H1 (cell line): Measurements from ENCODE around the gene NPTX1. TPM values are rescaled to one million over a fixed set of nuclear protein-coding genes. Genes with fewer than 3 reads are reported as not detected.
A peak's percentile ranks its signal among the peaks of the same experiment; 100 is the strongest.

Source experiments
- CTCF ChIA-PET: fragments of 300-600 bp; sonication (Branson Sonifier 250); formaldehyde crosslinking; loops from one replicate; lab custom pipeline; 2021; ENCODE audit not compliant: partially characterized antibody; lab: Charles Lee
- POLR2A ChIA-PET: fragments of 300-600 bp; sonication (Branson Sonifier 250); formaldehyde crosslinking; loops from one replicate; lab custom pipeline; 2021; ENCODE audit warnings: inconsistent platforms; ENCODE audit not compliant: partially characterized antibody; lab: Charles Lee
- DNase-seq, 2 experiments: peaks; one replicate each; pipeline versions ENCODE4 v3.0.0 to v3.0.0-alpha.2; 2010 to 2022; ENCODE audit warnings: low spot score in 2 of 2, low read depth in 1 of 2, mixed read lengths in 1 of 2
- FAIRE-seq: peaks from 2 replicates; lab custom pipeline; 2011; peaks lifted over from hg19 to GRCh38; lab: Jason Lieb, UNC
- H2AFZ ChIP-seq: 2 replicates; pipeline ENCODE4 v1.8.1; 2012; ENCODE audit warnings: low read length, inconsistent platforms
- H2AK5ac ChIP-seq: 2 replicates; pipeline ENCODE4 v1.6.1; 2013; ENCODE audit warnings: low read depth, low read length
- H2BK120ac ChIP-seq: replicated peaks from 2 replicates; pipeline ENCODE3; 2013; ENCODE audit warnings: low read depth, low read length, inconsistent platforms
- H2BK12ac ChIP-seq: 2 replicates; pipeline ENCODE4 v1.6.1; 2013; ENCODE audit warnings: low read depth, low read length
- H2BK15ac ChIP-seq: 2 replicates; pipeline ENCODE4 v1.6.1; 2013; ENCODE audit warnings: low read length
- H2BK20ac ChIP-seq: 2 replicates; pipeline ENCODE4 v1.6.1; 2013; ENCODE audit warnings: low read length
- H2BK5ac ChIP-seq: 2 replicates; pipeline ENCODE4 v1.6.1; 2013; ENCODE audit warnings: low read depth, low read length
- H3K14ac ChIP-seq: 2 replicates; pipeline ENCODE4 v1.6.1; 2013; ENCODE audit warnings: inconsistent platforms; ENCODE audit not compliant: insufficient read length
- H3K18ac ChIP-seq: 2 replicates; pipeline ENCODE4 v1.6.1; 2013; ENCODE audit warnings: low read length; ENCODE audit errors: extremely low read depth
- H3K23ac ChIP-seq: 2 replicates; pipeline ENCODE4 v1.6.1; 2013; ENCODE audit warnings: inconsistent platforms; ENCODE audit not compliant: insufficient read length
- H3K23me2 ChIP-seq: 2 replicates; pipeline ENCODE4 v1.6.1; 2013; ENCODE audit warnings: low read depth, low read length
- H3K27ac ChIP-seq: 2 replicates; pipeline ENCODE4 v1.6.1; 2011; ENCODE audit warnings: low read depth, low read length, inconsistent platforms
- H3K27me3 ChIP-seq, 4 experiments: replicated peaks in 1 of 4; 1 replicate in 1 of 4; 2 replicates in 3 of 4; pipeline versions ENCODE4 v1.6.1 to v1.8.1; 2011 to 2013; ENCODE audit warnings: low read length in 3 of 4, mild to moderate bottlenecking in 3 of 4, inconsistent platforms in 2 of 4, mixed read lengths in 2 of 4, moderate library complexity in 1 of 4; ENCODE audit not compliant: control insufficient read depth in 3 of 4, insufficient read depth in 3 of 4; ENCODE audit errors: extremely low read depth in 1 of 4
- H3K36me3 ChIP-seq, 4 experiments: 2 replicates each; pipeline versions ENCODE4 v1.6.1 to v1.8.1; 2011 to 2013; ENCODE audit warnings: mild to moderate bottlenecking in 4 of 4, low read length in 3 of 4, moderate library complexity in 2 of 4, control low read depth in 1 of 4, inconsistent platforms in 1 of 4; ENCODE audit not compliant: insufficient read depth in 4 of 4, control insufficient read depth in 2 of 4
- H3K4ac ChIP-seq: replicated peaks from 2 replicates; pipeline ENCODE3; 2013; ENCODE audit warnings: low read length, low read depth, mixed read lengths, inconsistent platforms; ENCODE audit not compliant: insufficient read length
- H3K4me1 ChIP-seq, 4 experiments: replicated peaks in 1 of 4; 1 replicate in 1 of 4; 2 replicates in 3 of 4; pipeline versions ENCODE4 v1.6.1 to v1.8.1; 2011 to 2013; ENCODE audit warnings: low read length in 3 of 4, inconsistent platforms in 2 of 4, mixed read lengths in 1 of 4; ENCODE audit not compliant: insufficient read depth in 4 of 4, control insufficient read depth in 3 of 4
- H3K4me2 ChIP-seq, 2 experiments: 2 replicates each; pipeline versions ENCODE4 v1.6.1 to v1.8.1; 2011 to 2013; ENCODE audit warnings: low read depth in 2 of 2, low read length in 2 of 2, control low read depth in 1 of 2, inconsistent platforms in 1 of 2, mild to moderate bottlenecking in 1 of 2; ENCODE audit not compliant: insufficient read depth in 1 of 2
- H3K4me3 ChIP-seq, 4 experiments: fragments of 200-600, 300-600 bp in 1 of 4; sonication (generic), shearing (Covaris generic), sonication (Bioruptor Twin) in 1 of 4; 2 replicates each; pipeline versions ENCODE4 v1.5.1 to v1.8.1; 2011 to 2016; ENCODE audit warnings: low read length in 4 of 4, low read depth in 3 of 4, control low read depth in 2 of 4, inconsistent platforms in 2 of 4, mild to moderate bottlenecking in 2 of 4, mixed read lengths in 1 of 4, moderate library complexity in 1 of 4; ENCODE audit not compliant: insufficient read depth in 2 of 4; ENCODE audit errors: extremely low read depth in 1 of 4
- H3K56ac ChIP-seq: replicated peaks from 2 replicates; pipeline ENCODE3; 2013; ENCODE audit warnings: low read depth, mild to moderate bottlenecking, mixed read lengths, low read length, inconsistent platforms; ENCODE audit not compliant: insufficient read length
- H3K79me1 ChIP-seq: 2 replicates; pipeline ENCODE4 v1.6.1; 2013; ENCODE audit warnings: low read depth, low read length, control low read depth
- H3K79me2 ChIP-seq, 2 experiments: 2 replicates each; pipeline versions ENCODE4 v1.6.1 to v1.8.1; 2012 to 2013; ENCODE audit warnings: low read length in 2 of 2, mild to moderate bottlenecking in 2 of 2, inconsistent platforms in 1 of 2; ENCODE audit not compliant: insufficient read depth in 2 of 2, control insufficient read depth in 1 of 2
- H3K9ac ChIP-seq, 4 experiments: replicated peaks in 1 of 4; 1 replicate in 1 of 4; 2 replicates in 3 of 4; pipeline versions ENCODE4 v1.6.1 to v1.8.1; 2011 to 2013; ENCODE audit warnings: low read depth in 3 of 4, low read length in 3 of 4, control low read depth in 2 of 4, mild to moderate bottlenecking in 2 of 4, moderate library complexity in 2 of 4, inconsistent platforms in 1 of 4; ENCODE audit errors: extremely low read depth in 1 of 4
- H3K9me3 ChIP-seq, 2 experiments: 2 replicates each; pipeline versions ENCODE4 v1.6.1 to v1.8.1; 2012 to 2013; ENCODE audit warnings: mild to moderate bottlenecking in 2 of 2, moderate library complexity in 2 of 2, control low read depth in 1 of 2, inconsistent platforms in 1 of 2, low read depth in 1 of 2, low read length in 1 of 2, mixed read lengths in 1 of 2; ENCODE audit not compliant: insufficient read depth in 2 of 2
- H4K20me1 ChIP-seq, 2 experiments: replicated peaks in 1 of 2; 2 replicates each; pipeline versions ENCODE3 to v1.8.1; 2011 to 2013; ENCODE audit warnings: inconsistent platforms in 2 of 2, low read length in 2 of 2, mild to moderate bottlenecking in 1 of 2; ENCODE audit not compliant: insufficient read depth in 2 of 2, control insufficient read depth in 1 of 2
- H4K5ac ChIP-seq: 2 replicates; pipeline ENCODE4 v1.6.1; 2013; ENCODE audit warnings: low read length, low read depth, mixed read lengths, inconsistent platforms; ENCODE audit not compliant: insufficient read length
- H4K8ac ChIP-seq: 2 replicates; pipeline ENCODE4 v1.8.0; 2013; ENCODE audit warnings: mild to moderate bottlenecking, moderate library complexity, low read length, inconsistent platforms; ENCODE audit not compliant: insufficient read depth; ENCODE audit errors: extremely low read depth
- H4K91ac ChIP-seq: replicated peaks from 2 replicates; pipeline ENCODE3; 2013; ENCODE audit warnings: low read length, mixed read lengths, inconsistent platforms; ENCODE audit not compliant: insufficient read length
- CHD1 ChIP-seq: IDR thresholded peaks from 2 replicates; pipeline ENCODE4 v1.6.1; 2012; ENCODE audit warnings: low read depth, low read length, improper control_type of control experiment
- FOSL1 ChIP-seq: IDR thresholded peaks from 2 replicates; pipeline ENCODE4 v1.6.1; 2011; ENCODE audit warnings: mild to moderate bottlenecking, low read depth, low read length, moderate library complexity; ENCODE audit not compliant: insufficient read depth
- SP2 ChIP-seq: IDR thresholded peaks from 2 replicates; pipeline ENCODE4 v1.6.1; 2012; ENCODE audit warnings: mild to moderate bottlenecking, low read length, inconsistent platforms
- WGBS, 2 experiments: shearing (Covaris generic) in 1 of 2; methylation state at CpG; one replicate each; pipeline versions ENCODE4 v1.1.6 to v1.1.7; 2013 to 2015; ENCODE audit warnings: low lambda C conversion rate in 2 of 2, mixed read lengths in 2 of 2, inconsistent platforms in 1 of 2, low coverage in 1 of 2, missing lambda C conversion rate in 1 of 2; ENCODE audit not compliant: insufficient replicate concordance in 2 of 2, insufficient coverage in 1 of 2, insufficient read length in 1 of 2; ENCODE audit errors: extremely low coverage in 1 of 2, missing lambda C conversion rate in 1 of 2; 5-methylcytosine and 5-hydroxymethylcytosine counted together
- polyA plus RNA-seq, 7 experiments: library from polyadenylated mRNA; depleted of rRNA in 3 of 7; stranded (reverse) in 5 of 7; unstranded in 2 of 7; fragments of >200 nt in 5 of 7; fragments of 200-250 nt in 2 of 7; gene quantifications; 1 replicate in 5 of 7; 2 replicates in 1 of 7; 4 replicates in 1 of 7; pipeline versions ENCODE4 v1.2.1 to v1.2.3, GENCODE V29; 2011 to 2013; ENCODE audit warnings: missing spikeins in 2 of 7, mixed read lengths in 2 of 7
- total RNA-seq: library from RNA; stranded (reverse); fragmentation: NEBNext Ultra II Directional; extraction: Animal tissue kit (Norgen Biotek cat#: 25700); gene quantifications from 2 replicates; pipeline ENCODE4 v1.2.1, GENCODE V29; 2021

Gene NPTX1
- total and polyA plus RNA-seq, 2 of the 8 experiments (the other 6 are each of a cell fraction or from before 2014, with no cell fraction given) = 12.0 to 17.9 TPM

- DNase-seq (no peak), FAIRE-seq (no peak)
- Histone ChIP-seq H4K5ac (no peak overlapping the region), H3K4ac (no peak overlapping the region), H3K14ac (no peak overlapping the region), H4K91ac (no peak overlapping the region), H2BK20ac (0 out of 2 replicates have a peak overlapping the region, but pooled peaks have one; percentile 18), H3K79me1 (no peaks in the 10 kb centered on the region), H3K9me3 (no peaks in the 10 kb centered on the region), H2BK15ac (no peak overlapping the region), H3K27me3 (peaks cover 33 to 54% (median 51%) of the 10 kb centered on the region in 4 experiments), H3K27ac (no peak overlapping the region), H3K23ac (no peak overlapping the region), H3K4me3 (no peak overlapping the region), H3K23me2 (peaks cover 9% of the 10 kb centered on the region), H3K56ac (no peak overlapping the region), H2BK12ac (peak overlapping the region; percentile 43; the same call in 1 of the 2 replicates), H4K20me1 (peaks cover 0 to 6% of the 10 kb centered on the region in 2 experiments)
- 84% methylated on average over 14 of the region's 16 CpGs; no CpG with 5 or more reads in 1 of the 2 experiments for WGBS, 2 experiments
- CTCF ChIA-PET = interaction anchor here (1.0 to 1.4 kb wide), 4 partner anchors 11 to 47 kb away, joined by 3 to 4 read pairs (median 4); no protein-coding TSS in a partner anchor
- TF ChIP-seq CHD1 (no peak), SP2 (no peak), FOSL1 (no peak)
- TF ChIP-seq, all 59 proteins: peak for 0
- Histone ChIP-seq H3K18ac (no peak overlapping the region), H2BK120ac (no peak overlapping the region), H3K4me1 (peaks cover 0 to 26% (median 12%) of the 10 kb centered on the region in 4 experiments; a peak in 5 of 7 replicates), H2BK5ac (no peak overlapping the region), H2AK5ac (no peak overlapping the region), H4K8ac (no peak overlapping the region), H3K79me2 (no peaks in the 10 kb centered on the region), H3K36me3 (no peaks in the 10 kb centered on the region; a peak in 1 of 8 replicates), H2AFZ (no peak overlapping the region), H3K9ac (no peak overlapping the region), H3K4me2 (no peak overlapping the region)
- POLR2A ChIA-PET = interaction anchor here (0.5 kb wide), 1 partner anchor 334 kb away, joined by 3 read pairs; no protein-coding TSS in a partner anchor
These were observed 6.3 kb upstream of the NPTX1 start for GRCh38 chr17:80482555-80483308.
